ENCODE measurements around the gene PRM2.

The PRM2 gene, protein sequence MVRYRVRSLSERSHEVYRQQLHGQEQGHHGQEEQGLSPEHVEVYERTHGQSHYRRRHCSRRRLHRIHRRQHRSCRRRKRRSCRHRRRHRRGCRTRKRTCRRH

DNA sequence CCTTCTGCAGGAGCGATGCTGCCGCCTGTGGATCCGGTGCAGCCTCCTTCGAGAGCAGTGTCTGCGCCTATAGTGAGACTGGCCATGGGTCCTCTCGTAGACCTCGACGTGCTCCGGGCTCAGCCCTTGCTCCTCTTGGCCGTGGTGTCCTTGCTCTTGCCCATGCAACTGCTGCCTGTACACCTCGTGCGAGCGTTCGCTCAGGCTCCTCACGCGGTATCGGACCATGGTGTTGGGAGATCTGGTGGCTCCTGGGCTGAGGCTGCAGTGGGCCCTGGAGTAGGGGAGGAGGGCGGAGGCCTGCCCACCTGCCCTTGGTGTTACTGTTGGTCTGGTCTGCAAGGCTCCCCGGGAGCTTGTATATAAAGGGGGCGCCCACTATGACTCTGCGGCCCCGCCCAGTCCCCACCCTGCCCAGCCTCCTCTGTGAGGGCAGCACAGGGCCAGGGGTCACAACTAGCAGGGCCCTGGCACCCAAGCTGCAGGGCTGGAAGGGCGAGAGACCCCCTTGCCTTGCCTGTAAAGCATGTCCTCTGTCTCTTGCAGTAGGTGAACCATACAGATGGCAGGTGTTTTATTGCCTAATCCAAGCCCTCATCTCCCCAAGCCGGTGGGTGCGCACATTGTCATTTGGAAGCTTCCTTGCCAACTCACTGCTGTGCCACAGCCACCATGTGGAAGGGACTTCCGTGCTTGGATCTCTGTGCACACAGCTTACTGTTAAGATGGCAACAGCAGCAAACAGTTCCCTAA lies at the start of gene PRM2:
PRM2 (minus strand) TSS at position 338 of the 753 bp plus-strand sequence; CDS start at position 228, 110 bp downstream.
- no peak for DNase-seq

DNA sequence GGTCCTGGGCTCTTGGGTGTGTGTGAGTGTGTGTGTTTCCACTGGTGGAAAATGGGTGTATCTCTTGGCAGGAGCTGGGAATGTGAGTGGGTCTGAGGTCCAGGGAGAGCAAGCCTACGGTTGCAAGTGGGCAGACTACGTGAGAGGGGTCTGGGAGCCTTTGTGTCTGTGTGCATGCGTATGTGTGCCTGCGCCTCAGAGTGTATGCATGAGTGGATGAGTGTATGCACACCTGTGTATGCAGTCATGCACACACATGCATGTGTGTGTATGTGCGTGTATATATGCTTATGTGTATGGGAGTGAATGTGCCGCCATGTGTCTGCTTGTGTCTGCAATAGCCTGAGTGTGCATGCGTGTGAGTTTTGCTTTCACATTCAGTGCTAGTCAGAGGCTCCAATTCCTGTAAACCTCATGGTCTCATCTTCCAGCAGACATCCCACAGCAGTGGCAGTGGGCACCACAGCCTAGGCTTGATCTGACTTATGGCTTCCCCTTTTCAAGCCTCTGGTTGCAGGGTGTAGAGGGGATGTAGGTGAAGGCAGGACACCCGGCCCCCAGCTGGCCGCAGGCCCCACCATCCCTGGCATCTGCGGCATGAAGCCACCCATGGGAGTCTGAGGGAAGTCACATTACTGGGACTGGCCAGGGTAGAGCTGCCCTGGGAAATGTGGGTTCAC lies 49.3 kb upstream of the PRM2 start:
- no peak for DNase-seq

DNA sequence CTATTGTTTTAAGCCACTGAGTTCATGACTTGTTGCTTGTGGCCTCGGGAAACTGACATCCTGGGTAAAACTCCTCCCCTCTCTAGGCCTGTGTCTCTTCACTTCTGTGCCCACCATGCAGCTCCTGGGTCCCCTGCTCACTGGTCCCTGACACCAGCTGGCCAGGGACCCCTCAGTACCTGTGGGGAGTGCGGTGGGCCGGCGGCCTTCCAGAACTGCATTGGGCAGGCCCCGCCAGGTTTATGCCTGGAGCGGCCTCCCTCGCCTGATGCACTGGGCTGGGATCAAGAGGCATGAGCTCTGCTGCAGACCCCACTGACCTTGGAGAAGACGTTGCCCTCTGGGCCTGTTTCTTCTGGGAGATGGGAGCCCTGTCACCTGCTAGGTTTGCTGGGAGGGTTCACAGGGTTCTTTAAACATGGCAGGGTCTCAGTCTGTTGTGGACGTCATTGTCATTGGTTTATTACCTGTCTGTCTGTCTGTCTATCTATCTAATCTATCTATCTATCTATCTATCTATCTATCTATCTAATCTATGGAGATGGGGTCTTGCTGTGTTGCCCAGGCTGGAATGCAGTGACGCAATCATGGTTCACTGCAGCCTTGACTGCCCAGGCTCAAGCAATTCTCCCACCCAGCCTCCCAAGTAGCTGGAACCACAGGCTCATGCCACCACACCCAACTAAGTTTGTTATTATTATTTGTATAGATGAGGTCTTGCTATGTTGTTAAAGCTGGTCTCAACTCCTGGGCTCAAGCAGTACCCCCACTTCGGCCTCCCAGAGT lies 47.5 kb upstream of the PRM2 start:
- no peak for DNase-seq

DNA sequence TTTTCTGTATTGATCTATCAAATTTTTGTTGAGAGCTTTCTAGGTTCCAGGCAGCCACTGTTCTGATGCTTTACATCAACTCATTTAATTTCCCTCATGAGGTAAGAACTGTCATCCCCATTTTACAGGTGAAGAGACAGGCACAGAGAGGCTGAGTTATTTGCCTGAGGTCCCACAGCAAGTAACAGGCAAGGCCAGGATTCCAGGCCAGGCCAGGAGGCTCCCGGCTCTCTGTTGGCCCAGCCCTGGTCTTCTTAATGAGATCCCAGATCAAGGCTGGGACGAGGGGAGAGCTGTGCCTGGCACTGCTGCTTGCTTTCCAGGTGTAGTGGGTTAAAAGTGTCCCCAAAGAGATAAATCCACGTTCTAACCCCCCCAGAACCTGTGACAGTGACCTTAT lies 46.5 kb upstream of the PRM2 start:
- no peak for DNase-seq

DNA sequence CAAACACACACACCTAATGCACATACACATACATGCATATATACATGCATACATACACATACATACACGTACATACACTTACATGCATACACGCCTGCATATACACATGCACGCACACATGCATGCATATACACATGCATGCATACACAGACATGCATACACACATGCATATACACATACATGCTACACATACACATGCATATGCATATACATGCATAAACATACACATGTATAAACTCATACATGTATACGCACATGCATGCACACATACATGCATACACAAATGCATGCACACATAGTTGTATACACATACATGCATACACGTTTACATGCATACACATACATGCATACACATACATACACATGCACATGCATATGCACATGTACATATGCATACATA lies 45.4 kb upstream of the PRM2 start:
- DNase-seq: no peak

DNA sequence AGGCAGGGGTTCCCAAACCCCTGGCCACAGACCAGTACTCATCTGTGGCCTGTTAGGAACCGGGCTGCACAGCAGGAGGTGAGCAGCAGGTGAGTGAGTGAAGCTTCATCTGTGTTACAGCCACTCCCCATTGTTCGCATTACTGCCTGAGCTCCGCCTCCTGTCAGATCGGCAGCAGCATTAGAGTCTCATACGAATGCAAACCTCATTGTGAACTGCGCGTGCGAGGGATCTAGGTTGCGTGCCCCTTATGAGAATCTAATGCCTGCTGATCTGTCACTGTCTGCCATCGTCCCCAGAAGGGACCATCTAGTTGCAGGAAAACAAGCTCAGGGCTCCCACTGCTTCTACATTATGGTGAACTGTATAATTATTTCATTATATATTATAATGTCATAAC lies 43.9 kb upstream of the PRM2 start:
- DNase-seq: no peak

DNA sequence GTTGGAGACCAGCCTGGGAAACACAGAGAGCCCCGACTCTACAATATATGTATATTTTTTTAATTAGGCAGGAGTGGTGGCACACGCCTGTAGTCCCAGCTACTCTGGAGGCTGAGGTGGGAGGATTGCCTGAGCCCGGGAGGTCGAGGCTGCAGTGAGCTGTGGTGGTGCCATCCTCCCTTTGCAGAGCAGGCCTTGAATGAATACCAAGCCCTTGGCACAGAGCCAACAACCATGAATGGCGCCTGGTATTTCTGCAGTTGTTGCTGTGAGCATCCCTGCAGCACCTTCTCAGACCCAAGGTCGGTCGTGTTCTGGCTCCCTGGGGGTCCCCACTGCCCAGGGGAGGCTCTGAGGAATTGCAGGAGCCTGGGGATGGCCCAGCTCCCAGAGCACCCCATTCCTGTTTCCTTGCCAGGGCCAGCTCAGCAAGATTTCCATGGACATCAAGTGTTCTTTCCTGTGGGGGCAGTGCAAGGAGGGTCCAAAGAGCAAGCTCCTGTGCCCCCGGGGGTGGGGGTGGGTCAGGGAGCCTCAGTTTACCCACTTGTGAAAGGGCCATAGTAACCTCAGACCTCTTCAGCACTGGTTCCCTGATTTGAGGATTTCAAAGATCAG lies 43.4 kb upstream of the PRM2 start:
- no peak for DNase-seq

DNA sequence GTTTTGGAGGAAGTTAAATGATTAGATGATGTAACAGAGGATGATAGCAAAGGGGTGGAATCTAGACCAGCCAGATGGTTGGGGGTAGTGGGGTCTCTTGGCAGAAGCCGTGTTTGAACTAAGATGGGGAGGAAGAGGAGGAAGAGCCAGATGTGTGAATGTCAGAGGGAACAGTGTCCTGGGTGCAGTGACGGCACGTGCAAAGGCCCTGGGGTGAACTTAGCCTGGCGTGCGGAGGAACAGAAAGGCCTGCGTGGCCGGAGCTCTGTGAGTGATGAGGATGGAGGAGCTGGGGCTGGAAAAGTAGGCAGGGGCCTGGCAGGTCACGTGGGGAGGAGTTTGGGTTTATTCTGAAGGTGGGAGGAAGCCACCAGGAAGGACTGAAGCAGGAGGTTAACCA lies 42.5 kb upstream of the PRM2 start:
- no peak for DNase-seq

DNA sequence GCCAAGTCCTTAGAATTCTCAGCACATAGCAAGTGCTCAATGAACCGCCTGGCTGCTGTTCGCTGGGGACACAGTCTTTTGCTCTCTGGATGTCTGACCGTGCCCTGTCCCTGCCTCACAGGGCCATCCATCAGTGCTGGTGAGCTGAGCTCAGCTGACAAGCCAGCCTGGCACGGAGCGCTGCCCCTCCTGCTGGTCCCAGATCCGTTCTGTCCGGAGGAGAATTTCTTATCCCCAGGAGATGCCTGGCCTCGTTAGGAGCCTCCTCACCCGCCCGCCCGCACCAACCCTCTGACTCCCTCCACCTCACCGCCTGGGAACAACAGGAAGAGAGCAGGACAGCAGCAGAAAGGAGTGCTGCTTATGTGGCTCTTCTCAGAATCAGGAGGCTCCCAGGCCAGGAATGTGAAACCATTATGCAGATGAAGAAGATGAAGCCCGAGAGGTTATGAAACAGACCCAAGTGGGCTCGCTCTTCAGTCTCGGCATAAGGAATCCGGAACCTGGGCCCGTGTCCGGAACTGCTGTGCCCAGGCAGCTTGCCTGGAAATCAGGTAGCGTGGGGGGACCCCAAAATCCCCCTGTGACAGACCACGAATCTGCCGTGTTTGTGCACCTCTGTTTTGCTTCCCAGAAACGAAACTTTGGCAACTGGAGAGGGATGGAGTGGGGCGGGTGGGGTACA lies 40.2 kb upstream of the PRM2 start:
- no peak for DNase-seq

DNA sequence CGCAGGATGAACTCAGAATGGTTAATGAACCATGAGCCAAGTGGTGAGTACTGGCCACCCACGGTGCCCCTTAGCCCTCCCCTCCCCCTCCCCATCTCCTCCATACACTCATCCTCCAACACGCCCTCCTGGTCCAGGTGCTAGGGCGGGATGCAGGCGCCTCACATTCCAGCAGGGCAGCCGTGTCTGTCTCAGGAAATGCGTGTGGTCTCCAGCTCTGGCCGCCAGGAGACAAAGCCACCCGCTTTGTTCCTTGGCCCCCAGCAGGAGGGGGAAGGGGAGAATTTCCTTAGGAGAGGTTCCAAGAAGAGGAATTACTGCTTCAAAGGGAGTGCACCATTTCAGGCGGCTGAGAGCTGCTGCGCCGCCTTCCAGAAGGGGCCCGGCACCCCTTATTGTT lies 39.2 kb upstream of the PRM2 start:
- DNase-seq: no peak

DNA sequence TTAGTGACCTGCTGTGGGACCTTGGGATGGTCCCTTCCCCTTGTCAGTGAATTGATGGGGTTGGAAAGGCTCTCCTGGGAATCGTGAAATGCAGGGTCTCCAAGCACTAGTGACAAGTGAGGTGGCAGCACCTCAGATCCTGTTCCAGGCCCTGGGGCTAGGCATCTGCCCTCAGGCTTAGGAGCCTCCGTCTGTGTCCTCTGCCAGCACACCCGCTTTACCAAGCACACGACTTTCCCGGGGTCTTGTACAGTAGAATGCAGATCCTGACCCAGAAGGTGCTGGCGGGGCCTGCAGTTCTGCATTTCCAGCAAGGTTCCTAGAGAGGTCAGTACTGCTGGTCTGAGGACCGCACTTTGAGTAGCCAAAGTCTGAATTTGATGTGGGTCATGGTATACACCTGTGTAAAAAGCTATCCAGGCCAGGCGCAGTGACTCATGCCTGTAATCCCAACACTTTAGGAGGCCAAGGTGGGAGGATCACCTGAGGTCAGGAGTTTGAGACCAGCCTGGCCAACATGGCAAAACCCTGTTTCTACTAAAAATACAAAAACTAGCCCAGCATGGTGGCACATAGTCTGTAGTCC lies 38.1 kb upstream of the PRM2 start:
- DNase-seq: no peak

DNA sequence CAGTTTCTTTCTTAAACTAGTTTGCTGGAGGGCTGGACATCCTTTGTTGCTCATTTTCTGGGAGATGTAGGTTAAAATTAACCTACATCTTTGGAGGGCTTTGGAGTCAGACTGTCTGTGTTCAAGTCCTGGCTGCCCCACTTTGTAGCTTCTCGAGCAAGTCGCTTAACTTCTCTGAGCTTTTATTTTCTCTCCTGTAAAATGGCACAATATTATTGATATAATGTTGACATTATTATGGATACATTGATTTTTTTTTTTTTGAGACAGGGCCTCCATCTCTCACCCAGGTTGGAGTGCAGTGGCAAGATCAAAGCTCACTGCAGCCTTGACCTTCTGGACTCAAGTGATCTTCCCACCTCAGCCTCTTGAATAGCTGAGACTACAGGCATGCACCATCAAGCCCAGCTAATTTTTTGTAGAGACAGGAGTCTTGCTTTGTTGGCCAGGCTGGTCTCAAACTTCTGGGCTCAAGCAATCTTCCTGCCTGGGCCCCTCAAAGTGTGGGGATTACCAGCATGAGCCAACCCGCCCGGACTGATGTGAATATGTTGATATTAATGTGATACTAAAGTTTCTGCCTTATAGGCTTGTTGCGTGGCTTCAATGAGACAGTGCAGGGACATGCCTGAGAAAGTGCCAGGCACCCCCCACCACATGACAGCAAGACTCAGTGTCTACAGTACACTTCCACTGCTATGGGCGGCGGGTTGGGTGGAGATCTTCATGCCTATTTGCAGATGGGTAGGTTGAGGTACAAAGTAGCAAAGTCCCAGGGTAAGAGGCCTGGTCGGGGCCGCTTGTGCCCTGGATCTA lies 37.4 kb upstream of the PRM2 start:
- no peak for DNase-seq

DNA sequence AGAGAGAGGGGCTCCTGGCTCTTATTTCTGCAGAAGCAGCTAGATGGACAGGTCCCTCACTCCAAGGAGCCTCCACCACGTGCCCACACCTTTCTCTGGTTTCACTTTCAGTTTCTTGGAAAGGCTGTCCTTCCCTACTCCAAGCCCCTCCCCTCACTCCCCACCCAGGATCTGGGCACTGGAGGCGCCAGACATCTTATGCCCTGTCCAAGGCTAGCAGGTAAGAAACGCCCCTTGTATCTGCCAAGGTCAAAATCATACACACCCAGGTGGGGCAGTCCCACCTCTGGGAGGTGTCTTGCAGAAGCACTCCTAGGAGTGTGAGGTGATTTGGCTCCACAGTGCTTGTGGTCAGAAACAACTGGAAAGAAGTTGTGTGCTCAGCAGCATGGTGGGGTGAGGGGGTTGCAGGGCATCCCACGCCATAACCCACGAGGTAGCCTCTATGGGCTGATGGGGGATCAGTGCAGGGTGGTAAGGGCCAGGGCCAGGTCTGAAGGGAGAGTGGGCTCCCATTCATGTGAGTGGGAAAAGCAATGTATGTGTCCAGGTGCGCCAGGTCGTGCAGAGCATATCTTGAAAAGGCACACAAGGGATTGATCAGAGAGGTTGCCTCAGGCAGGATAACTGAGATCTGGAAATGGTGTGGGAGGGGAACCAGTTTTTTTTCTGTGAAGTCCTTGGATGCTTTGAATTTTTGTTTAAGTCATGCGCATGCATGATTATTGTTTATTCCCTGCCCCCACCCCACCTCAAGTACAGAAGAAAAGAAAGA lies 36.6 kb upstream of the PRM2 start:
- peak in 1 of 2 experiments; percentile 8 for DNase-seq

DNA sequence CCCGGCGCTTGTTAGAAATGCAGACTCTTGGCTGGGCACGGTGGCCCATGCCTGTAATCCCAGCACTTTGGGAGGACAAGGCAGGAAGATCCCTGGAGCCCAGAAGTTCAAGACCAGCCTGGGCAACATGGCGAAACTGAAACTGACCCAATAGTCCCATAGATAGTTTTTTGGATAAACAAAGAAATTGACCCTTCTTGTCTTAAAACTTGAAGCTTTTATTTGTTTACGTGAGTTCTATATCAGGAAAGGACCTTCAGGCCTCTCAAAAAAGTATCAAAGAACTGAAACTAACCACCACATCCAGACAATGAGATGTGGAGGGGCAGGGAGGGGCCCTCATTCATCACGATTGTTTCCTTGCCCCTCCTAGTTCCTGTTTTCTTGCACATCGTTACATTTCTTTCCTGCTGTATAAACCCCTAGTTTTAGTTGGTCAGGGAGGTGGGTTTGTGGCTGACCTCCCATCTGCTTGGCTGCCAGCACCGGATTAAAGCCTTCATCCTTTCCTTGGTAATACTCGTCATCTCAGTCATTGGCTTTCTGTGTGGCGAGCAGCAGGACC lies 34.8 kb upstream of the PRM2 start:
- no peak for DNase-seq

DNA sequence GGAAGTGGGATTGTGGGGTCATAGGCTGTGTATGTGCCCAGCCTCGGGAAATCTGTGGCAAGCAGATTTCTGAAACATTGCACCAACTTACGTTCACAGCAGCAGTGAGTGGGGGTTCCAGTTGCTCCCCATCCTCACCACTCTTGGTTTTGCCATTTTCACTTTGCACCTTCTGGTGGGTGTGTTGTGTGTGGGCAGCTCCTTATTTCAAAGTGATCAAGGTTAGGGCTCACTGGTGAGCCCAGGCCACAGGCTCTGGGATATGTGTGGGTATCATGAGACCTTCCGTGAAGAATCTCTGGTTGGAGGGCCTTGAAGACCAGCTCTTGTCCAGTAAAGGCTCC lies 34.3 kb upstream of the PRM2 start:
- no peak for DNase-seq

DNA sequence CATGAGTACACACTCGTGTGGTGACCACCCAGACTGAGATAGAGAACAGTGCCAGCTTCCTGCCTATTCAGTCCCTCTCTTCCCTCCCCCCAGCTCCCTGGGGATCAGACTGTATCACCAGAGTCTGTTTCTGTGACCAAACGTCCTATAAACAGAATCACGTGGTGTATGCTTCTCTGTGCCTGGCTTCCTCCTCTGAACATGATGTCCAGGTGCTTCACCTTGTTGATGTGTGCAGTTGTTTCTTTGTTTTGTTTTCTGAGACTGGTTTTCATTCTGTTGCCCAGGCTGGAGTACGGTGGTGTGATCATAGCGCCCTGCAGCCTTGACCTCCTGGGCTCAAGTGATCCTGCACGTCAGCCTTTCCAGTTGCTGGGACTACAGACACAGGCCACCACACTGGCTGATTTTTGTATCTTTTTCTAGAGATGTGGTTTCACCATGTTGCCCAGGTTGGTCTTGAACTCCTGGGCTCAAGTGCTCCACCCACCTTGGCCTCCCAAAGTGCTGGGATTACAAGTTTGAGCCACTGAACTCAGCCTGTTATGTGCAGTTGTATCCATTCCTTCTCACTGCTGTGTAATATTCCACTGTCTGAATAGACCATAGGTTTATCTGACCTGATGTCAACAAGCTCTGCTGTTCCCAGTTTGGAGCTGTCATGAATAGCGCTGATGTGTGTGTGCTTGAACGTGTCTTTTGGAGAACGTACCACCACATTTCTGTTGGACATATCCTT lies 33.8 kb upstream of the PRM2 start:
- no peak for DNase-seq

DNA sequence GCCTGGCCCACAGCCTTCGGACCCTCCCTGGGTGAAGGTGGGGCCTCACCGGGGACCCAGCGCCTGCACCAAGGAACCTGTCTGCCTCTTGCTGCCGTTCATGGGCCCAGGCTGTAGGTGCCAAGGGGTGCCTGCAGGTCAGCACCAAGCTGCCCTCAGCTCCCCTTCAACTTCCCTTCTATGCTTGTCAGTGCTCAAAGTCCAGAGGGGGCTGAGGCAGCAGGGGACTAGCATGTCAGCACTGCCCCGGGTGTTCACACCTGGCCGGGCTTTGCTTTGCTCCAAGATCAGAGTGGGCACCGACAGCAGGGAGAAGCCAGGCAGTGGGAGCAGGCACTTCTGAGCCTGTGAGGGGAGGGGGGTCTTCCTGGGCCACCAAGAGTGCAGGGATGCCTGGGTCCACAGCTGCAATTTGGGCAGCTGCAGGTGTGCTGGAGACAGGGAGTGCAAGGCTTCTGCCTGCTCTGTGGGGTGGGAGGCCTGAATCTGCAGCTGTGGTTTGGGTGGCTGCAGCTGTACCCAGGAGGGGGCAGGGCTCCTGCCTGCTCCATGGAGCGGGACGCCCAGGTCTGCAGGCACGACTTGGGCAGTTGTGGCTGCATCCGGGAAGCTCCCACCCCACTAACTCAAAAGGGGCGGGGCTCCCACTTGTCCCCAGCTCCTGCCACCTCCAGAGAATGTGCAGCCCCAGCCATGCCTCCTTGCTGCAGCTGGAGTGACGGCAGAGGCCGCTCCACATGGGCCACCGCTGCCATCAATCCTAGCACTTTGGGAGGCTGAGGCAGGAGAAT lies 32.4 kb upstream of the PRM2 start:
- no peak for DNase-seq

DNA sequence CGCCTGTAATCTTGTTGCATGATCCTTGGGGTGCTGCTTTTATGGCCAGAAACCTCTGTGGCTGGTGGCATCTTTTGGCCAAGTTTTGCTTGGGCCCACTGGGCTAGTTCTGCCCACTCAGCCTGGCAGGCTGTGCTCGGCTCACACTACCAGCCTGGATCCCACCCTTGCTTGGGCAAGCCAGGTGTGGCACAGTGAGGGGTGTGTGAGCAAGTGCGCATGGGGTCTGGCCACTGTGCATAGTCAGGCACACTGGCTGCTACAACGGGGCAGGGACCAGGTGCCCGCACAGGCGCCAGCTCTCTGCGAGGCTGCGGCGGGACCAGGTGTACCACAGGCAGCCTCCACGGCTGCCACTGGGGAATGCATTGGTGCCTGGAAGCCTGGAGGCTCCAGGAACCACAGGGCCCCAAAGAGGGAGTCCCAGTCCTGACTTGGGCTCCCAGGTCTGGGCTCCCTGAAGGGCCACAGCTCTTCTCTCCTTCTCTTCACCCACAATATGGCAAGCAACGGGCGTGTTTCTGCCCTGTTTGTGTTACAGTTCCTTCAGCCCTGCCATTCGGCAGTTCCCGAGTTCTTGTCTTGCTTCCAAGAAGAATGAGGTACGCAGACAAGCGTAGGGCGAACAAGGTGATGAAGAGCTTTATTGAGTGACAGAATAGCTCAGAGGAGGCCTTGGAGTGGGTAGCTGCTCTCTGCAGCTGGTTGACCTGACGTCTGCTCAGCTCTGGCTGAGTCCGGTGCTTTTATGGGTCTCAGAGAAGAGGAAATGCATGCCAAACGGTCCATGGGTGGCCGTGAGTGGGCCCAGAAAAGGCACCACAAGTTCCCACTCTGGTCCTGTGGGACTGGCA lies 31.6 kb upstream of the PRM2 start:
- no peak for DNase-seq
